GM19372 (cell line): ENCODE results near the gene TULP4.

Experiments used
- ATAC-seq: cut with Tn5 transposase; IDR thresholded peaks from one replicate; pipeline ENCODE4 v1.9.1; 2021; ENCODE audit warnings: mild to moderate bottlenecking, low read depth, moderate library complexity; ENCODE audit not compliant: unreplicated experiment

The TULP4 gene

GRCh38 chr6:158413814-158414565 lies 101.7 kb downstream of the TULP4 start:
- no peak for ATAC-seq

- ATAC-seq, result no peak
These were observed 102.6 kb downstream of the TULP4 start for GRCh38 chr6:158414851-158415262.

GRCh38 chr6:158415666-158416065 lies 103.4 kb downstream of the TULP4 start:
- ATAC-seq, result no peak

- no peak for ATAC-seq
These were observed 104.9 kb downstream of the TULP4 start for GRCh38 chr6:158416883-158417759.

DNA sequence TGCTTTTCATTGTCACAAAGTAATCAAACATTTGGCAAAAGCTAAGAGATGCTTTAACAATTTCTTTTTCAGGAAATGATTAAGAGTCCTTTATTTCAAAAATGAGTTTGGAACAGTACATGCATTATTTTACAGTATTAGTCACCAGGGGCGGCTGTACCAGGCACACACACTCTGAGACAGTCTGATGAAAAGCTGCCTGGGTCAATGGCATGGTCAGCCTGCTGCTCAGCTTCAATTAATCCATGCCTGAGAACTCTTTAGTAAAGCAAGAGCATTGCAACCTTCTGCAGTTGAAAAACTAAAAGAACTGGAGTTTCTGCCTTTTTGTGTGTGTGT lies 105.5 kb downstream of the TULP4 start:
- no peak for ATAC-seq

DNA sequence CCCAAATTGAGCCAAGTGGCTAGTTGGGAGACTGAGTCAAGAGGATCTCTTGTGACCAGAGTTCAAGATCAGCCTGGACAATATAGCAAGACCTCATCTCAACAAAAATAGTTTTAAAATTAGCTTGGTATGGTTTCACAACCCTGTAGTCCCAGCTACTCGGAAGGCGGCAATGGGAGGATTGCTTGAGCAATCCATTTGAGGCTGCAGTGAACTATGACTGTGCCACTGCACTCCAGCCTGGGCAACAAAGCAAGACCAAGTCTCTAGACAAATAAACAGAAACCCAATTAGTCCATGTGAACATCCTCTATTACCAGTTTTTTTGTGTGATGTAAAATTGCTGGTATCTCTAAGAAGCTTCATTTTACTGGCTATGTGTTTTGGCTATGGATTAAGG lies 106.2 kb downstream of the TULP4 start:
- no peak for ATAC-seq

GRCh38 chr6:158419339-158419909 lies 107.2 kb downstream of the TULP4 start:
- ATAC-seq, result no peak

GRCh38 chr6:158421381-158421780 lies 109.1 kb downstream of the TULP4 start:
- ATAC-seq, result no peak

GRCh38 chr6:158422629-158423238 lies 110.5 kb downstream of the TULP4 start:
- ATAC-seq, result no peak

- no peak for ATAC-seq
These were observed 118.8 kb downstream of the TULP4 start for GRCh38 chr6:158431036-158431435.

- ATAC-seq, result no peak
These were observed 119.3 kb downstream of the TULP4 start for GRCh38 chr6:158431560-158431959.

DNA sequence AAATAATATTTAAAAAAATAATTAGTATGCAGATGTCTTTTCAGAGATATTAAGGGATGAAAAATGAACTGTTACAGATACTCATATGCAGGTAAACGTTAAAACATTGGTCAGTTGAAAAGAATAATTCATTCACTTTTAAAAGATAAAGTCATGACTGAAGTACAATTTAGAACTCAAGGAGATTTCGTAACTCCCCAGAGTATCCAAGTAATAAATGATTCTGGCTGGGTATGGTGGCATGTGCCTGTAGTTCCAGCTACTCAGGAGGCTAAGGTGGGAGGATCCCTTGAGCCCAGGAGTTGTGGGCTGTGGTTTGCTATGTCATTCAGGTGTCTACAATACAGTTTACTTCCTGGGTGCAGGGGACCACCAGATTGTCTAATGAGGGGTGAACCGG lies 125.3 kb downstream of the TULP4 start:
- no peak for ATAC-seq

DNA sequence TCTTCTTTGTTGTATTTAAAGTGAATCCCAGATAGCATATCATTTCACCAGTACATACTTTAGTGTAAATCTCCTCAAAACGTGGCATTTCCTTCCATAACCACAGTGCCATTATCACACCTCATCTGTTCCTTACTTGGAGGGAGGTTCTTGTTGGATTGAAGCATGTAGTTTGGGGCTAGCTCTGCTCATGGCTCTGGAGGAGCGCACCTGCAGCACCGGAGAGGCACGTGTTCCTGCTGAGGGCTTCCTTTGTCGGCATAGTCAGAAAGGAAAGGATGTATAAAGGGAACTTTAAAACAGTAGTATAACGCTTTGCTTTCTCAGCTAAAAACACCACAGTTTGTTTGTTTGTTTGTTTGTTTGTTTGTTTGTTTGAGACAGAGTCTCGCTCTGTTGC lies 126.0 kb downstream of the TULP4 start:
- no peak for ATAC-seq

DNA sequence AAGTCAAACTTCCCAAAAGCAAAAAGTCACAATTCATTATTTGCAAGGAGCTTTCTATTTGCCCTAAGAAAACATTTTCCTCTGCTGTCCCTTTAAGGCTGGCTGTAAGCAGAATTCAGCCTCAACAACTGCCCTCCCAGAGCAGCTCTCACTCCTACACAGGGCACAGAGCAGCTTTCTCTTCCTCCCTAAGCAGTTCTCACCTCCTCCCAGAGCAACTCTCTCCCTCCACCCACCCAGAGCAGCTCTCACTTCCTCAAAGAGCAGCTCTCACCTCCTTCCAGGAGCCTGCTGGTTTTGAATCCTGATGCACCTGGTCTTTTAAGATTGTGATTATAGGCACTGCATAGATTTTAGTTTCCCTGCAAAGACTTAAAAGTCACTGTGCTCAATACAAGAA lies 127.0 kb downstream of the TULP4 start:
- ATAC-seq, result peak; percentile 95

DNA sequence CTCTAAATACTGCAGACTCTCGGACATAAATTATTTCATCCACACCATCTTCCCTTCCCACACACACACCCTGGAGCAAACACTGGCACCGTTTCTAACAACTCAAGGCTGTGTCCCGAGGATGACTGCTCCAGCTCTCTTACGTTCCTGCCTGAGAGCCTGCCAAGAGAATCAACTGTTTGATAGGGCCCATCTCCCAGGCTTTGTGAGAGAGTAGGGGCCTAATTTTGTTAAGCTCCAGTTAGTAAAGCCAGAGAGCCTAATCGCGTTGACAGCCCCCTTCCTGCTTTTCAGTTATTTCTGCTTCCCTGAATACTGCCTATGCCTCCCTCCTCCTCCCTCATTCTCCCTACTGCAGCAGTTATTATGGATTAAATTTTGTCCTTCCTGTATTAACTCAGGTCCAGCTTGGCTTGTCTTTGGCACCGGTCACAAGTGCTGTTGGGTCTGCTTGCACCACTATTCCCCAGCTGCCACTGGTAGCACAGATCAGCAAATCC lies 129.5 kb downstream of the TULP4 start:
- ATAC-seq, result no peak

DNA sequence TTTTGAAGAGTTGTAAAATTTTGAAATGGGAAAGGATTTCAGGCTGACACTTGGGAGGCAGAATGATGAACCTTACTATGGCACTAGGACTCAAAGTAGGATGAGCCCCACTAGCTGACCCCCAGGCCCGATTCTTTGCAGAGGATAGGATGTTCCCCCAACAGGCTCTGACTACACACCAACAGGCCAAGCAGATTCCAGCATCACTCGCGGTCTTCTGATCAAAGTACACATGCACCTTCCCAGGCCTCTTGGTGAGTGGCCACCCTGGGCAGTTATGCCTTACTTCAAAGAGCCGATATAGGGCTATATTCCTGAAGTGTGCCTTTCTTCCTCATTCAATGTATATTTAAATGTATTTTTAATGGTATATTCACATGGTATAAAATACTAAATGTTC lies 130.0 kb downstream of the TULP4 start:
- no peak for ATAC-seq

DNA sequence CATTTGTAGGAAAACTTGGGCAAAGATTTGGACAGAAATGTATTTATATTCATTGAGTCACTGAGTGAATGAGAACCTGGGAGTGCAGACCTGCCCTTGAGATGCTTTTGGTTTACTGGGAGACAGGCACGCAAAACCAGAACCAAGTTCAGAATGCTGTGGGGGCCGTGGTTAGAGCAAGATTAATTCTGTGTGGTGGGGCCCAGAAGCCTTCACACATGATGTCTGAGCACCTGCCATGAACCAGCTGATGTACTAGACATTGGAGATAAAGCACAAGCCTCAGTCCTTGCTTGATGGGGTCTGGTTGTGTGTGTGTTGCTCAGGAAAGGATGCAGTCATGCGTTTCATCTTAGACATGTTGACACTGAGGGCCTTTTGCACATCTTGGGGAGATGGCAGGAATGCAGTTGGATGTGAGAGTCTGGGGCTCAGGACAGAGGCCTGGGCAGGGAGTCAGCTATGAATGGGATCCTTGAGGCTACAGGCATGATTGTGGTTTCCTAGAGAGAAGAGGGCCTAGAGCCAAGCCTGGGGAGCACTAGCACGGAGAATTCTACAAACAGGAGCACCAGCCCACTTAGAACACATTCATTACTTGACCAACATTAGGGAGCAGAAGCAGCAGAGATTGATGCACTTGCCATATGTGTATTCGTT lies 133.3 kb downstream of the TULP4 start:
- no peak for ATAC-seq

DNA sequence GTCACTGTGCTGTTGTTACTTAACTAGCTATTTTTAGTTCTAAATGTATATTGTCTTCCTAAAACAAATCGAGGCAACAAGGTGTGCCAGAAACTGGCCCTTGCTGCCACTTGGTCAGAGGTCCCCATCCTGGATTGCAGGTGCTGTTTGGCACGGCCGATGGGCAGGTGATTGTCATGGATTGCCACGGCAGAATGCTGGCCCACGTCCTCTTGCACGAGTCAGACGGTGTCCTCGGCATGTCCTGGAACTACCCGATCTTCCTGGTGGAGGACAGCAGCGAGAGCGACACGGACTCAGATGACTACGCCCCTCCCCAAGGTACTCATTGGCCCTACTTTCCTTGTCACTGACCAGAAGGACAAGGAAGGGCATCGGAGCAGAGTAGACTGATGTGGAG lies 136.6 kb downstream of the TULP4 start:
- ATAC-seq, result no peak

DNA sequence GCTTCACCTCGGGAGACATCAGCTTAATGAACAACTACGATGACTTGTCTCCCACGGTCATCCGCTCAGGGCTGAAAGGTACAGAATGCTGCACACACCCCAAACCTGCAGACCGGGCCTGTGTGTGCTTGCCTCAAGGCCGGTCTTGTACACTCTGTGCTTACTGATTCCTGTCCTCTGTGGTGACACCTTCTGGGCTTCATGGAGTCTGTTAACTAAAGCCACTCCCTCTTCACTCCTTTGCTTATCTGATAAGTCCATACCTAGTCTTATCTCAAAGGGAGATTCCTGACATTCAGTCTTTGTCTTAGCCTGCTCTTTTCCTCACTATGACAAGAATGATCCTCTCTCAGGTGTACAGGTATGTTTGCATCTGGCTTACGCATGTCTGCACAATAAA lies 139.9 kb downstream of the TULP4 start:
- ATAC-seq, result no peak

DNA sequence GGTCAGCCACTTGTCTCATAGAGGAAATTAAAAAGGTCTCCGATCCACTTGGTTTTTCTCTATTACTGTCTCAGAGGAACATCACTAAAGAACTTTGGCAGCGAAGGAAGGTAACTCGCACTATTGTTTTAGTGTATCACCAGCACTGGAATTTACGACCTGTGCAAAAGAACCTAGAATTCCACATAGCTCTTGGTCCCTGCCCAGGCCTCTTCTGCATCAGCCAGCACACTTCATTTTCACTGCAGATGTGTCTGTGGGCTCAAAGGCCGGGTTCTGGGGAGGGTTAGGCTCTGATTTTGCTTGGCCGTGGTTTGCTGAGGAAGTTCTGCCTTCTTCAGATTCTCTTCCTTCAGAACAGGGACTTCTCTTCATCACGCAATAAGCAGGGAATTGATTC lies 144.9 kb downstream of the TULP4 start:
- ATAC-seq, result no peak
